NB4 (cell line): ENCODE measurements around the gene SH3PXD2A.

Experiments
- CTCF ChIP-seq: IDR thresholded peaks from one replicate; pipeline ENCODE4 v1.5.1; 2012; ENCODE audit warnings: low read depth, low read length
- MAX ChIP-seq: IDR thresholded peaks from 2 replicates; pipeline ENCODE4 v1.6.1; 2011; ENCODE audit warnings: low read depth, low read length
- MYC ChIP-seq: IDR thresholded peaks from 2 replicates; pipeline ENCODE4 v1.6.1; 2011; ENCODE audit warnings: low read depth, low read length
- POLR2A ChIP-seq: IDR thresholded peaks from 2 replicates; pipeline ENCODE4 v1.6.1; 2011; ENCODE audit warnings: mild to moderate bottlenecking; ENCODE audit not compliant: insufficient read length; ENCODE audit errors: extremely low read depth

- no peak for TF ChIP-seq CTCF
- no peak for TF ChIP-seq POLR2A
- TF ChIP-seq MAX: no peak
- no peak for TF ChIP-seq MYC
Observed at GRCh38 chr10:103805781-103806180, 49.6 kb downstream of the SH3PXD2A start.
